WTC11 (cell line): Measurements from ENCODE around the gene EGR4. TPM values are rescaled to one million over a fixed set of nuclear protein-coding genes. Genes with fewer than 3 reads are reported as not detected.

Source experiments
- ATAC-seq: fragments of 200-7000 bp; cut with Tn5 transposase; 2 replicates; pipeline ENCODE4 v1.10.0; 2021; ENCODE audit warnings: mild to moderate bottlenecking, moderate library complexity
- CTCF ChIA-PET: fragments of 300-600 bp; sonication (Branson Sonifier 250); formaldehyde crosslinking; loops from one replicate; lab custom pipeline; 2021; ENCODE audit warnings: antibody characterized with exemption; lab: Charles Lee
- POLR2A ChIA-PET: fragments of 350-600 bp; sonication (Branson Sonifier 250); formaldehyde crosslinking; loops from one replicate; lab custom pipeline; 2021; ENCODE audit warnings: antibody characterized with exemption; lab: Charles Lee
- DNase-seq: peaks from one replicate; pipeline ENCODE4 v3.0.0; 2021; ENCODE audit warnings: low spot score
- H3K27ac Mint-ChIP-seq: 2 replicates; pipeline ENCODE4 v1.8.0; 2021; ENCODE audit warnings: mixed read lengths
- H3K27me3 Mint-ChIP-seq: 2 replicates; pipeline ENCODE4 v1.8.0; 2021; ENCODE audit warnings: low read depth, mild to moderate bottlenecking, moderate library complexity, mixed read lengths
- H3K36me3 Mint-ChIP-seq: 2 replicates; pipeline ENCODE4 v1.8.0; 2021; ENCODE audit warnings: mixed read lengths
- H3K4me1 Mint-ChIP-seq: 2 replicates; pipeline ENCODE4 v1.8.0; 2022; ENCODE audit warnings: mixed read lengths
- H3K4me3 Mint-ChIP-seq: 2 replicates; pipeline ENCODE4 v1.8.0; 2021; ENCODE audit warnings: mild to moderate bottlenecking, moderate library complexity, mixed read lengths
- H3K9me3 Mint-ChIP-seq: 2 replicates; pipeline ENCODE4 v1.8.0; 2021; ENCODE audit warnings: mixed read lengths
- GRHL2 ChIP-seq: fragments of 250-450 bp; sonication (Bioruptor Pico); IDR thresholded peaks from 2 replicates; pipeline ENCODE4 v1.8.0; 2022; ENCODE audit warnings: mild to moderate bottlenecking, moderate library complexity; ENCODE audit not compliant: insufficient replicate concordance, severe bottlenecking
- NFYB ChIP-seq: sonication (generic); formaldehyde crosslinking; conservative IDR thresholded peaks from 2 replicates; pipeline ENCODE4 v1.8.0; 2022; ENCODE audit warnings: low read depth, missing genetic modification reagents
- TCF7 ChIP-seq: sonication (generic); formaldehyde crosslinking; IDR thresholded peaks from 2 replicates; pipeline ENCODE4 v1.8.0; 2022; ENCODE audit warnings: mild to moderate bottlenecking, low read depth, missing genetic modification reagents, moderate library complexity
- ZNF219 ChIP-seq: sonication (generic); formaldehyde crosslinking; IDR thresholded peaks from 2 replicates; pipeline ENCODE4 v1.8.0; 2023; ENCODE audit warnings: missing genetic modification reagents, mild to moderate bottlenecking, borderline replicate concordance
- ZNF263 ChIP-seq: sonication (generic); formaldehyde crosslinking; IDR thresholded peaks from 2 replicates; pipeline ENCODE4 v1.8.1; 2022; ENCODE audit warnings: low read depth, mild to moderate bottlenecking, moderate library complexity, missing genetic modification reagents
- ZNF317 ChIP-seq: sonication (generic); formaldehyde crosslinking; IDR thresholded peaks from 2 replicates; pipeline ENCODE4 v1.8.1; 2023; ENCODE audit warnings: low read depth, mild to moderate bottlenecking, moderate library complexity, missing genetic modification reagents, borderline replicate concordance
- ZNF423 ChIP-seq: fragments of 250-450 bp; sonication (Bioruptor Pico); IDR thresholded peaks from 2 replicates; pipeline ENCODE4 v2.1.2; 2022; ENCODE audit warnings: mild to moderate bottlenecking, moderate library complexity
- total RNA-seq: library from RNA; stranded (reverse); gene quantifications from 3 replicates; pipeline ENCODE4 v1.2.3, GENCODE V29; 2021
- TF ChIP-seq, protein P1 (sequence below): fragments of 250-450 bp; sonication (Bioruptor Pico); conservative IDR thresholded peaks from 2 replicates; pipeline ENCODE4 v1.9.0; 2021; ENCODE audit warnings: mild to moderate bottlenecking
- TF ChIP-seq, protein P2 (sequence below): sonication (generic); formaldehyde crosslinking; IDR thresholded peaks from 2 replicates; pipeline ENCODE4 v1.8.1; 2023; ENCODE audit warnings: mild to moderate bottlenecking, missing genetic modification reagents, borderline replicate concordance
- TF ChIP-seq, protein P3 (sequence below): sonication (generic); formaldehyde crosslinking; IDR thresholded peaks from 2 replicates; pipeline ENCODE4 v1.8.1; 2023; ENCODE audit warnings: mild to moderate bottlenecking, missing genetic modification reagents, moderate library complexity
- TF ChIP-seq, protein P4 (sequence below): sonication (generic); formaldehyde crosslinking; IDR thresholded peaks from 2 replicates; pipeline ENCODE4 v1.8.0; 2022; ENCODE audit warnings: missing genetic modification reagents
- TF ChIP-seq, protein P5 (sequence below): sonication (generic); formaldehyde crosslinking; IDR thresholded peaks from 2 replicates; pipeline ENCODE4 v1.8.0; 2023; ENCODE audit warnings: missing genetic modification reagents

EGR4 gene
- total RNA-seq, 1 experiment from 2014 or later: 0.13 TPM

DNA sequence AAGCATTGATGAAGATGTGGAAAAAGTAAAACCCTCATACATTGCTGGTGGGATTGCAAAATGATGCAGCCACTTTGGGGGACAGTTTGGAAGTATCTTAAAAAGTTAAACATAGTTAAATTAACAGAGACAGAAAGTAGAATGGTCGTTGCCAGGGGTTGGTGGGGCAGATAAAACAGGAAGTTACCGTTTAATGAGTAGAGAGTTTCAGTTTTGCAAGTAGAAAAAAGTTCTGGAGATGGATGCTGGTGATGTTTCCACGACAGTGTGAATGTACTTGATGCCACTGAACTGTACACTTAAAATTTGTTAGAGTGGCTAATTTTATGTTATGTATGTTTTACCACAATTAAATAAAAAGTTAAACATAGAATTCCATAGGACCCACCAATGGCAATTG lies 44.5 kb upstream of the EGR4 start (continued):
- TF ChIP-seq, protein P1, sequence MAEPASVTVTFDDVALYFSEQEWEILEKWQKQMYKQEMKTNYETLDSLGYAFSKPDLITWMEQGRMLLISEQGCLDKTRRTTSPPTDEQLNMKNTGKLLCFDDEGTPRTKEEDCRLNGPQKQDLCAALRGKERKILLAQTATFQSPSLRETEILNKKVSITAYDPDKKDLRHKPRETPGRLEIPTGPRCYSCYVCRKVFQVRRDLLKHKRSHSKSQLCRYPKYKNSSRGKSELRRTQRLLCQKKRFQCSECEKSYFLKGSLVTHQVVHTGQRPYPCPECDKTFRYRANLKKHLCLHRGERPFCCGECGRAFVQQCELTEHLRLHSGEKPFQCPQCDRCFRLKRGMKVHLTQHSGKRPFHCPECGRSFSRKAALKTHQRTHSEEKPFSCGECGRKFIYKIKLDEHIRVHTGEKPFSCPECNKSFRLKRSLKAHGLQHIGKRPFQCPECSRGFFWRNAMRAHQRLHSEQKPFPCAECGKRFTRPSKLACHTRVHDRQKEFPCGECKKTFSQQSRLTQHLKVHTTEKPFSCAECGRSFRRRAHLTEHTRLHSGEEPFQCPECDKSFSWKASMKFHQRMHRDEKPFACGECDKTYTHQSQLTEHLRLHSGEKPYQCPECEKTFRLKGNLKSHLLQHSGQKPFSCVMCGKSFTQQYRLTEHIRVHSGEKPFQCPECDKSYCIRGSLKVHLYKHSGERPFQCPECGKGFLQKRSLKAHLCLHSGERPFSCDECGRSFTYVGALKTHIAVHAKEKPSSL (CRISPR knock-in tag): no peak

DNA sequence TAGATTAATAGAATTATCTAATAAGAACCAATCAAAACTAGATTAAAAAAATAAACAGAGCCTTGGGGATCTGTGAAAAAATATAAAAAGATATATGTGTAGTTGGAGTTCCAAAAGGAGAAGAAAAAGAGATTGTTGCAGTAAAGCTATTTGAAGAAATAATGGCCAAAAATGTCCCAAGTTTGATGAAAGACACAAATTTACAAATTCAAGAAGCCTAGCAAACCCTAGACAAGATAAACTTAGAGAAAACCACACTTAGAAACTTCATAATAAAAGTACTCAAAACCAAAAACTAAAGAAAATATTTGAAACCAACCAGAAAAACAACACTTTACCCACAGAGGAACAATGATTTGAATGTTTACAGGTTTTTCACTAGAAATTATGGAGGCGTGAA lies 41.3 kb upstream of the EGR4 start:
- ChIA-PET CTCF (no interaction called here), POLR2A (no interaction called here)
- TF ChIP-seq TCF7 (CRISPR knock-in tag) (no peak), GRHL2 (CRISPR knock-in tag) (no peak), ZNF423 (CRISPR knock-in tag) (no peak)
- ATAC-seq (no peak), DNase-seq (no peak)
- H3K27me3 Mint-ChIP-seq: peaks cover 10% of the 10 kb centered on the region; the same call in 1 of the 2 replicates
- no peak overlapping the region for H3K27ac Mint-ChIP-seq
- no peaks in the 10 kb centered on the region for H3K36me3 Mint-ChIP-seq
- no peaks in the 10 kb centered on the region for H3K4me1 Mint-ChIP-seq
- H3K4me3 Mint-ChIP-seq: no peak overlapping the region
- peaks cover 3% of the 10 kb centered on the region for H3K9me3 Mint-ChIP-seq

DNA sequence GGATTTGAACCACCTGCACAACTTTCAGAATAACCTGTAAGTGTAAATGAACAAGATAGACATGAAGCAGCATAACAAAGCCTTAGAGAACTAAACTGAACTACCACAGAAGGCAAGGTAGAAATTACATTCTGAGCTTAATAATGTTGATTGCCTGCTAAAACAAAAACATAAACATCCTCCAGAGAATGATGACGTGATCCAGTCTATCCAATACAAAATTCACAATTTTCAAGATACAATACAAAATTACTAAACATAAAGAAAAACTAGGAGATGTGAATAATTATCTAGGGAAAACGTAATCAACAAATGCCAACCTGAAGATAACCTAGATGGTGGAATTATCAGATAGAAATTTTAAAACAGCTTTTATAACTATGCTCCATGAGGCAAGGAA lies 40.7 kb upstream of the EGR4 start:
- Mint-ChIP-seq H3K36me3 (no peaks in the 10 kb centered on the region), H3K4me1 (no peaks in the 10 kb centered on the region), H3K27ac (no peak overlapping the region), H3K9me3 (peaks cover 5% of the 10 kb centered on the region), H3K4me3 (no peak overlapping the region), H3K27me3 (peaks cover 10% of the 10 kb centered on the region; the same call in 1 of the 2 replicates)
- DNase-seq: no peak
- ChIA-PET CTCF (interaction anchor here (1.0 kb wide), 1 partner anchor 26 kb away, joined by 5 read pairs; no protein-coding TSS in a partner anchor), POLR2A (no interaction called here)
- TF ChIP-seq, protein P2, sequence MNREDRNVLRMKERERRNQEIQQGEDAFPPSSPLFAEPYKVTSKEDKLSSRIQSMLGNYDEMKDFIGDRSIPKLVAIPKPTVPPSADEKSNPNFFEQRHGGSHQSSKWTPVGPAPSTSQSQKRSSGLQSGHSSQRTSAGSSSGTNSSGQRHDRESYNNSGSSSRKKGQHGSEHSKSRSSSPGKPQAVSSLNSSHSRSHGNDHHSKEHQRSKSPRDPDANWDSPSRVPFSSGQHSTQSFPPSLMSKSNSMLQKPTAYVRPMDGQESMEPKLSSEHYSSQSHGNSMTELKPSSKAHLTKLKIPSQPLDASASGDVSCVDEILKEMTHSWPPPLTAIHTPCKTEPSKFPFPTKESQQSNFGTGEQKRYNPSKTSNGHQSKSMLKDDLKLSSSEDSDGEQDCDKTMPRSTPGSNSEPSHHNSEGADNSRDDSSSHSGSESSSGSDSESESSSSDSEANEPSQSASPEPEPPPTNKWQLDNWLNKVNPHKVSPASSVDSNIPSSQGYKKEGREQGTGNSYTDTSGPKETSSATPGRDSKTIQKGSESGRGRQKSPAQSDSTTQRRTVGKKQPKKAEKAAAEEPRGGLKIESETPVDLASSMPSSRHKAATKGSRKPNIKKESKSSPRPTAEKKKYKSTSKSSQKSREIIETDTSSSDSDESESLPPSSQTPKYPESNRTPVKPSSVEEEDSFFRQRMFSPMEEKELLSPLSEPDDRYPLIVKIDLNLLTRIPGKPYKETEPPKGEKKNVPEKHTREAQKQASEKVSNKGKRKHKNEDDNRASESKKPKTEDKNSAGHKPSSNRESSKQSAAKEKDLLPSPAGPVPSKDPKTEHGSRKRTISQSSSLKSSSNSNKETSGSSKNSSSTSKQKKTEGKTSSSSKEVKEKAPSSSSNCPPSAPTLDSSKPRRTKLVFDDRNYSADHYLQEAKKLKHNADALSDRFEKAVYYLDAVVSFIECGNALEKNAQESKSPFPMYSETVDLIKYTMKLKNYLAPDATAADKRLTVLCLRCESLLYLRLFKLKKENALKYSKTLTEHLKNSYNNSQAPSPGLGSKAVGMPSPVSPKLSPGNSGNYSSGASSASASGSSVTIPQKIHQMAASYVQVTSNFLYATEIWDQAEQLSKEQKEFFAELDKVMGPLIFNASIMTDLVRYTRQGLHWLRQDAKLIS (CRISPR knock-in tag): no peak
- TF ChIP-seq, protein P3, sequence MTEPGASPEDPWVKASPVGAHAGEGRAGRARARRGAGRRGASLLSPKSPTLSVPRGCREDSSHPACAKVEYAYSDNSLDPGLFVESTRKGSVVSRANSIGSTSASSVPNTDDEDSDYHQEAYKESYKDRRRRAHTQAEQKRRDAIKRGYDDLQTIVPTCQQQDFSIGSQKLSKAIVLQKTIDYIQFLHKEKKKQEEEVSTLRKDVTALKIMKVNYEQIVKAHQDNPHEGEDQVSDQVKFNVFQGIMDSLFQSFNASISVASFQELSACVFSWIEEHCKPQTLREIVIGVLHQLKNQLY (CRISPR knock-in tag): no peak
- TF ChIP-seq, protein P4, sequence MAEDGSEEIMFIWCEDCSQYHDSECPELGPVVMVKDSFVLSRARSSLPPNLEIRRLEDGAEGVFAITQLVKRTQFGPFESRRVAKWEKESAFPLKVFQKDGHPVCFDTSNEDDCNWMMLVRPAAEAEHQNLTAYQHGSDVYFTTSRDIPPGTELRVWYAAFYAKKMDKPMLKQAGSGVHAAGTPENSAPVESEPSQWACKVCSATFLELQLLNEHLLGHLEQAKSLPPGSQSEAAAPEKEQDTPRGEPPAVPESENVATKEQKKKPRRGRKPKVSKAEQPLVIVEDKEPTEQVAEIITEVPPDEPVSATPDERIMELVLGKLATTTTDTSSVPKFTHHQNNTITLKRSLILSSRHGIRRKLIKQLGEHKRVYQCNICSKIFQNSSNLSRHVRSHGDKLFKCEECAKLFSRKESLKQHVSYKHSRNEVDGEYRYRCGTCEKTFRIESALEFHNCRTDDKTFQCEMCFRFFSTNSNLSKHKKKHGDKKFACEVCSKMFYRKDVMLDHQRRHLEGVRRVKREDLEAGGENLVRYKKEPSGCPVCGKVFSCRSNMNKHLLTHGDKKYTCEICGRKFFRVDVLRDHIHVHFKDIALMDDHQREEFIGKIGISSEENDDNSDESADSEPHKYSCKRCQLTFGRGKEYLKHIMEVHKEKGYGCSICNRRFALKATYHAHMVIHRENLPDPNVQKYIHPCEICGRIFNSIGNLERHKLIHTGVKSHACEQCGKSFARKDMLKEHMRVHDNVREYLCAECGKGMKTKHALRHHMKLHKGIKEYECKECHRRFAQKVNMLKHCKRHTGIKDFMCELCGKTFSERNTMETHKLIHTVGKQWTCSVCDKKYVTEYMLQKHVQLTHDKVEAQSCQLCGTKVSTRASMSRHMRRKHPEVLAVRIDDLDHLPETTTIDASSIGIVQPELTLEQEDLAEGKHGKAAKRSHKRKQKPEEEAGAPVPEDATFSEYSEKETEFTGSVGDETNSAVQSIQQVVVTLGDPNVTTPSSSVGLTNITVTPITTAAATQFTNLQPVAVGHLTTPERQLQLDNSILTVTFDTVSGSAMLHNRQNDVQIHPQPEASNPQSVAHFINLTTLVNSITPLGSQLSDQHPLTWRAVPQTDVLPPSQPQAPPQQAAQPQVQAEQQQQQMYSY (CRISPR knock-in tag): no peak
- TF ChIP-seq ZNF317 (CRISPR knock-in tag) (no peak), ZNF219 (CRISPR knock-in tag) (no peak), NFYB (CRISPR knock-in tag) (no peak), ZNF263 (CRISPR knock-in tag) (no peak)
- TF ChIP-seq, protein P5, sequence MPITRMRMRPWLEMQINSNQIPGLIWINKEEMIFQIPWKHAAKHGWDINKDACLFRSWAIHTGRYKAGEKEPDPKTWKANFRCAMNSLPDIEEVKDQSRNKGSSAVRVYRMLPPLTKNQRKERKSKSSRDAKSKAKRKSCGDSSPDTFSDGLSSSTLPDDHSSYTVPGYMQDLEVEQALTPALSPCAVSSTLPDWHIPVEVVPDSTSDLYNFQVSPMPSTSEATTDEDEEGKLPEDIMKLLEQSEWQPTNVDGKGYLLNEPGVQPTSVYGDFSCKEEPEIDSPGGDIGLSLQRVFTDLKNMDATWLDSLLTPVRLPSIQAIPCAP (CRISPR knock-in tag): no peak
- no peak for ATAC-seq
